ENCODE data around the gene CAMTA1.
"Not testable (repeated sequence)": the region's sequence is repeated elsewhere in the genome, so short reads cannot be mapped to it uniquely, and the experiment has no call there.

CAMTA1 gene

GRCh38 chr1:7404046-7404742 is 618.9 kb downstream of the CAMTA1 start:
- no peak for DNase-seq

GRCh38 chr1:7405844-7406500 is 620.7 kb downstream of the CAMTA1 start:
- DNase-seq: no peak

GRCh38 chr1:7406641-7407543 is 621.6 kb downstream of the CAMTA1 start:
- DNase-seq: no peak

GRCh38 chr1:7407544-7407895 is 622.3 kb downstream of the CAMTA1 start:
- no peak for DNase-seq

- no peak for DNase-seq
Observed at GRCh38 chr1:7407980-7408770, 622.9 kb downstream of the CAMTA1 start.

GRCh38 chr1:7408771-7409150 is 623.5 kb downstream of the CAMTA1 start:
- no peak for DNase-seq

- no peak for DNase-seq
Observed at GRCh38 chr1:7409278-7409677, 624.0 kb downstream of the CAMTA1 start.

- DNase-seq: no peak
Observed at GRCh38 chr1:7410156-7410555, 624.9 kb downstream of the CAMTA1 start.

- DNase-seq: not testable (repeated sequence)
Observed at GRCh38 chr1:7417618-7418017, 632.4 kb downstream of the CAMTA1 start.

- no peak for DNase-seq
Observed at GRCh38 chr1:7418442-7419080, 633.3 kb downstream of the CAMTA1 start.

GRCh38 chr1:7420098-7420445 is 634.8 kb downstream of the CAMTA1 start:
- DNase-seq: no peak

- DNase-seq: no peak
Observed at GRCh38 chr1:7420470-7421100, 635.3 kb downstream of the CAMTA1 start.

GRCh38 chr1:7421471-7422075 is 636.3 kb downstream of the CAMTA1 start:
- DNase-seq: no peak

GRCh38 chr1:7422081-7422480 is 636.8 kb downstream of the CAMTA1 start:
- no peak for DNase-seq

GRCh38 chr1:7422561-7422960 is 637.3 kb downstream of the CAMTA1 start:
- no peak for DNase-seq

GRCh38 chr1:7422966-7423365 is 637.7 kb downstream of the CAMTA1 start:
- DNase-seq: no peak

GRCh38 chr1:7424352-7424890 is 639.2 kb downstream of the CAMTA1 start:
- DNase-seq: no peak

GRCh38 chr1:7425229-7425628 is 640.0 kb downstream of the CAMTA1 start:
- no peak for DNase-seq

GRCh38 chr1:7425771-7426170 is 640.5 kb downstream of the CAMTA1 start:
- DNase-seq: no peak

- no peak for DNase-seq
Observed at GRCh38 chr1:7426780-7427604, 641.7 kb downstream of the CAMTA1 start.
